Stimulated activated CD8-positive, alpha-beta memory T cell treated with anti-CD3 and anti-CD28 coated beads, Interleukin-2, amount 100 ng/mL, for 1 hour (primary cell): ENCODE data around the gene SYNPO2.
"Not testable (repeated sequence)": the region's sequence is repeated elsewhere in the genome, so short reads cannot be mapped to it uniquely, and the experiment has no call there.

Experiments used
- DNase-seq, 2 donors: peaks; one replicate each; pipeline ENCODE4 v3.0.0-alpha.2; 2020; ENCODE audit warnings: low read depth in 2 of 2

Gene SYNPO2

GRCh38 chr4:119059221-119059620, 170.6 kb downstream of the SYNPO2 start:
- no peak for DNase-seq

DNA sequence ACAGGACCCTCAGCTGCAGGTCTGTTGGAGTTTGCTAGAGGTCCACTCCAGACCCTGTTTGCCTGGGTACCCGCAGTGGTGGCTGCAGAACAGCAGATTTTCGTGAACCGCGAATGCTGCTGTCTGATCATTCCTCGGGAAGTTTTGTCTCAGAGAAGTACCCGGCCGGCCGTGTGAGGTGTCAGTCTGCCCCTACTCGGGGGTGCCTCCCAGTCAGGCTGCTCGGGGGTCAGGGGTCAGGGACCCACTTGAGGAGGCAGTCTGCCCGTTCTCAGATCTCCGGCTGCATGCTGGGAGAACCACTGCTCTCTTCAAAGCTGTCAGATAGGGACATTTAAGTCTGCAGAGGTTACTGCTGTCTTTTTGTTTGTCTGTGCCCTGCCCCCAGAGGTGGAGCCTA, 178.5 kb downstream of the SYNPO2 start:
- not testable (repeated sequence) for DNase-seq

DNA sequence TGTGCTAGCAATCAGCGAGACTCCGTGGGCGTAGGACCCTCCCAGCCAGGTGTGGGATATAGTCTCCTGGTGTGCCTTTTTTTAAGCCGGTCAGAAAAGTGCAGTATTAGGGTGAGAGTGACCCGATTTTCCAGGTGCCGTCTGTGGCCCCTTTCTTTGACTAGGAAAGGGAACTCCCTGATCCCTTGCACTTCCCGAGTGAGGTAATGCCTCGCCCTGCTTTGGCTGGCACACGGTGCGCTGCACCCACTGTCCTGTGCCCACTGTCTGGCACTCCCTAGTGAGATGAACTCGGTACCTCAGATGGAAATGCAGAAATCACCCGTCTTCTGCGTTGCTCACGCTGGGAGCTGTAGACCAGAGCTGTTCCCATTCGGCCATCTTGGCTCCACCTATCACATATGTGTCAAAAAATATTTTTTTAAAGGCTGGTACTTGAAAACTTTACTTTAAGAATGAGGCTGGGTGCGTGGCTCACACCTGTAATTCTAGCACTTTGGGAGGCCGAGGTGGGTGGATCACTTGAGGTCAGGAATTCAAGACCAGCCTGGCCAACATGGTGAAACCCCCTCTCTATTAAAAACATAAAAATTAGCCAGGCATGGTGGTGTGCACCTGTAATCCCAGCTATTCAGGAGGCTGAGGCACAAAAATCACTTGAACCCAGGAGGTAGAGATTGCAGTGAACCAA, 179.2 kb downstream of the SYNPO2 start:
- not testable (repeated sequence) for DNase-seq

DNA sequence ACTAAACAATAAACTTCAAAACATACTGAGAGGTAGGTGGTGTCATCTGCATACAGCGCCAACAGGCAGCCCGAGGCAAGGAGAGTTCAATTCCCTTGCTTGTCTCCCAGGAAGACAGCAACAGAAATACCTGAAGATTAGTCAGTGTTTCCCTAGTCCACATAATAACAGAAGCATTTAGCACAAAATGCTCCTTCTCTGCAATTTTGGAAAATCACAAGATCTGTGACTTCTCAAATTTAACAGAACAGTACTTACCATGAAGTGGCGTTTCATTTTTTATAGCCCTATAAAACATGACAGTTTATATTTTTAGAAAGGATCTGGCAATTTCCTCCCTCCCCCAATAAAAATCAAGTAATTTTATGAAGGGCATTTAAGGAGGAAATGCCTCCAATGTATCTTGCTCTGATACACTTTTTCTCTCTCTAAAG, 179.9 kb downstream of the SYNPO2 start:
- no peak for DNase-seq

DNA sequence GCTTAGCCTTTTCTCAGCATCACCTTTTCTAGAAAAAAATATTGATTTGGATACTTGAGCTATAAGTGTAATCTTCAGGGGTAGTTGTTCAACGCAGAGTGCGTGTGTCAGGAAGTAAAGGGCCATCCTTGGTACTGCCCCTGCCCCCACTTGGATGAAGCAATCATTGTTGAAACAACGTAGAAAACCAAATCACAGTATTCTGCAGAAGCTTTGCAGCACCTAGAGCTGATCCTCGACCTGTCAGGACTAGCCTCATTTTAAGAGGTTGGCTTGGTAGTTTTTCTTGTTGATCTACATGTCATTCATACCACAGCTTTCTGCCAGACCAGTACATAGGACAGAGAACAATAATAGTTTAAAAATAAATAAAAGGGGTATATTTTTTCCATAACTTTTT, 181.6 kb downstream of the SYNPO2 start:
- DNase-seq, result no peak

GRCh38 chr4:119080721-119081541, 192.3 kb downstream of the SYNPO2 start:
- DNase-seq, result no peak

- DNase-seq, result no peak
Measured at GRCh38 chr4:119081542-119081859, 192.8 kb downstream of the SYNPO2 start.

DNA sequence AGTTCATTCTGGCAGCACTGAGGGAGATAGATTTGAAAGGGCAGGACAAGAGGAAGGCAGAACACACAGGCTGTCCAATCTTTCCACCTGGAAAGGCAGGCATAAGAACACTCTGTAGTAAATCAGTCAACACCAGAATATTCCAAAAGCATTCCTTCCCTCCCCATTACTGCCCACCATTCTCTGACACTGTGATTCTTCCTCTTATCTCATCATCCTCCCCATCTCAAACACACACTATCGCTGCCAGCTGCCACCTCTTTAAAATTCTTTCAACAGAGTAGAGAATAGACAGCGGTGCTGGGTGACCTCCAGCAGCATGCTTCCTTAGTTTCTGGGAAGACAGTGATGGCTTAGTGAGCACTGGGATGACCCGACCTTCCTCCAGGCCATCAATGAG, 193.3 kb downstream of the SYNPO2 start:
- no peak for DNase-seq

DNA sequence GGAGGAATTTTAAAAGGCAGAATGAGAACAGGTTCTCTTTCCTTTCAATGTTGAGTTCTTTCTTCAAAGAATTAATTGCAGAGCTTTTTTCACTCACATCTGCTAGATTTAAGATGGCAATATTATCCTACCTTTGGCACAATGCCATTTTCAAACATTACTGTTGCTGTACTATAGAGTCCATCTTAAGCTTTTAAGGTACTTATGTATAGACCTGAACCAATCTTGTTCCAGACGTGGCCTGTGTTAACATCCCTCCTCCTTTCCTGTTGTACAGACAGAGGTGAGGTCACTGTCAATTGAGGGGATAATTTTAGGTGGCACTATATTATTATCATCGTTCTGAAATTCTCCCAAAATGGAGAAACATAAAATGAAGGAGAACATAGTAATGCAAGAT, 194.0 kb downstream of the SYNPO2 start:
- no peak for DNase-seq

GRCh38 chr4:119084513-119084912, 195.9 kb downstream of the SYNPO2 start:
- DNase-seq, result no peak

GRCh38 chr4:119087121-119087520, 198.5 kb downstream of the SYNPO2 start:
- DNase-seq, result no peak

- no peak for DNase-seq
Measured at GRCh38 chr4:119087656-119088055, 199.0 kb downstream of the SYNPO2 start.

DNA sequence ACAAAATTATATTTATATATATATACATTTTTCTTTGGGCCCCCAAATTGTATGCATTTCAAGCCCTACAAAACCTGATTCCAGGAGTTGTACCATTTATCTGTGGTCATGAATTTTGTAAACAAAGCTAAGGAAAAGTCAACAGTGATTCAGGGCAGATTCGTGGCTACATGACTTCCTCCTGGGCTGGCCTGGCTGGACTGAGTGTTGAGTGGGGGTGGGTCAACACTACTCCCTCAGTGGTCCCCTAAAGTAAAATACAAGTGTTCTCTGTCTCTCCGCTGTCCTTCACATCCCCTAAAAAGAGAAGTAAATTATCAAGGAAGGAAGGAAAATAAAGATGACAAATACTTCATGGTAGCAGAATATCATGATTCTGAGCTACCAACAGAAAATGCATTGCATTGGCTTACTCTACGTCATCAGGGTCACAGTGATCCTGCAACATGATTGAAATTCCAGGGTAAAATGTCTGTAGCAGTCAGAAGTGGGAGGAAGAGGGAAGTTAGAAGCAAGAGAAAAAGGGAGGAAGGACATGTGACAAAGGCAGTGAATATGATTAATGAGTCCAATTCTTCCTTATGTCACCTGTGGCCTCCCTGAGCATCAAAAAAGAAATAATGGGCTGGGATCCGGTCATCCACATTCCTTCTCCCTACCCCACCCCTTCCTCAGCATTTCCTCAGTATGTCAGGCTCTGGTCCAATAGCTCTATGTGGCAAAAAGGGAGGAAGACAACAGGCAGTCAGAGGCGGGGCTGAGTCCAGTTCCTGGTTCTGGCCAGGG, 204.6 kb downstream of the SYNPO2 start:
- no peak for DNase-seq

DNA sequence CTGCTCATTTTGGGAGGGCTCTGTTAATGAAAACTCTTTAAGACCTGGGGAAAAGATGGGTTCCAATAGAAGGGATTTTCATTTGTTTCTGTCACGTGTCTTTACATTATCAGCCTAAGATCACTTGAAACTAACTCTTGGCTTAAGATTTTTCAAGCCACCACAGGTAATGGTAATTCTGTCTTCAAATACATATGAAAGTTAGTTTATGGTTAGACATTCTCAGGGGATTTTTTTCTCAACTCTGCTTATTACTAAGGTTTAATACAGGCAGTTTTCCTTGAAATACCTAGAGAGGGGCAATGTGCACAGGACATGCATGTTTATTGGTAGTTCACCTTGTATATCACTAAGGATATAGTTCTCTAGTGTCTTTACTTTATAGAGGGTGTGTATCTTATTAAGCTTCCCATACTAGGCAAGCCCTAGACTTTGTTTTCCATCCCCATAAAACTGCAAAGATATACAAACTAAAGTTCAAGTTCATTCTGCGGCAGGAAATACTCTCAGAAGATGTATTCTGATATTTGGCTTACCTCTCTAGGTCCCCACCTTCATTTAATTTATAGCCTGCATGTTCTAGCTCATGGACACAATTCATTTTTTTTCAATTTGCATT, 208.7 kb downstream of the SYNPO2 start:
- no peak for DNase-seq

DNA sequence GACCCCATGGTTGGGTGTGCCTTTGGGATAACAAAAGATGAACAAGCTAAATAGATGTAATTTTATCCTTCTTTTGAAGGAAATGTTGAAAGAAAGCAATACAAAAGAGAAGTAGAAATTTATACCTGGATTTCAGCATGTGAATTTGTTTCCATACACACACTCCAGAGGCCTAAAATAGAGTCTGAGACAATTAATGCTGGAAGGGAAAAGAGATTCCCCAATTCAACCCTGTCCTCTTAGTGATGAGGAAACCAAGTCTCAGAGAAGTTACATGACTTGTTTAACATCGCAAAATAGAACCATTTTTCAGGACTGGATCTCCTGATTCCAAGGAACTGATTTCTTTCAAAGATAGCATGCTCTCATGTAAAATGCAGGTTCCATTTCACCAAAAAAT, 209.7 kb downstream of the SYNPO2 start:
- DNase-seq, result no peak

DNA sequence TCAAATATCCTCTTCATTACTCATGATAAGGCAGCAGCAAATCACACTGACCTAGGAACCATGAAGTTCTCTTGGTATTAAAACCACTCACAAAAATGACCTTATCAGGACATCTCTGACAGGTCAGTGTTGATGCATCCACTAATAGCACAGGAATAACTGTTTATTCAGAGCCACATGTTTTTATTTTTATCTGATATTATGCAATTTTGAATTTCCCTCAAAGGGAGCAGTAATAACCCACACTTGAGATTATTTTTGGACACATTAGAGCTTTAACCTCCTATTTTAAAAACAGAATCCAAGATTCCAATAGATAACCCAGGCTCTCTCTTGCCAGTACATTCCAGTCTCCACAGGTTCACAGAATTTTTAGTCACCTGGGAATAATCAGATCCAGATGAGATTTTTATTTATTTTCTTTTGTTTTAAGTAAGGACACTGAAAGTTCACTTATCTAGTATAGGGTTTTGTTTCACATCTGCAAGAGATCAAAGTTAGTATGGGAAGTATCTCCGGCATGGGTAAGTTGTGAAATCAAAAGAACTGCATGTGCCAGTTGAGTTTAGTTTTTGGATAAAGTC, 210.7 kb downstream of the SYNPO2 start:
- DNase-seq, result no peak

DNA sequence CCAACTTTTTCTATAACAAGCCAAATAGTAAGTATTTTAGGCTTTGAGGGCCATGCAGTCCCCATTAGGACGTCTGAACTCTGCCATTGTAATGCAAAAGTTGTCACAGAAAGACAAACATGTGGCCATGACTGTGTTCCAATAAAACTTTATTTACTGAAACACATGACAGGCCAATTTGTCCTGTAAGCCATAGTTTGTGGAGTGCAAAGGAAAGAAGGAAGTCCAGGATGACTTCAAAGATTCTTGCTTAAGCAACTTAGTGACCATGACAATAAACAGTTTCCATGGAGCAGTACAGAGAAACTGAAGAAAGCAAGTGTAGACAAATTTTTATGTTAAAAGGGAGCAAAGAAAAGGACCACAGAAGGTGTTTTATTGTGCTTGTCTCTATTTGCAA, 212.0 kb downstream of the SYNPO2 start:
- no peak for DNase-seq

GRCh38 chr4:119103263-119103662, 214.6 kb downstream of the SYNPO2 start:
- DNase-seq, result no peak

- no peak for DNase-seq
Measured at GRCh38 chr4:119104644-119105273, 216.1 kb downstream of the SYNPO2 start.

GRCh38 chr4:119105605-119106004, 217.0 kb downstream of the SYNPO2 start:
- no peak for DNase-seq
